Measurements from ENCODE around the gene CFAP161.

- TF ChIP-seq CTCF (IDR thresholded peaks at IDR 0.05): no peak
- TF ChIP-seq POLR2AphosphoS5 (IDR thresholded peaks at IDR 0.05; ENCODE audit: low read depth, low read length): no peak
- TF ChIP-seq SIN3A (IDR thresholded peaks at IDR 0.05; ENCODE audit: borderline replicate concordance, insufficient read depth, low read depth, low read length): no peak
- no peak for TF ChIP-seq TCF7L2 (IDR thresholded peaks at IDR 0.05; ENCODE audit: low read depth, low read length)
Measured at GRCh38 chr15:81197255-81197630, 63.2 kb downstream of the CFAP161 start.
